Measurements from ENCODE around the gene FOXA2. TPM values are rescaled to one million over a fixed set of nuclear protein-coding genes. Genes with fewer than 3 reads are reported as not detected.

Gene FOXA2
- total RNA-seq, 1 donor from 2014 or later: 0.04 TPM

- DNase-seq (ENCODE audit: low read depth): no peak
- Histone ChIP-seq H3K36me3 (ENCODE audit: control insufficient read depth, insufficient read depth, low read length) (no peaks in the 10 kb centered on the region), H3K27me3 (ENCODE audit: control insufficient read depth, insufficient read depth, low read length) (no peaks in the 10 kb centered on the region), H3K4me3 (ENCODE audit: low read depth, low read length) (no peak overlapping the region)
- TF ChIP-seq CTCF (IDR thresholded peaks at IDR 0.05; ENCODE audit: insufficient read depth, low read length, poor library complexity, severe bottlenecking): no peak
These were observed 36.0 kb upstream of the FOXA2 start for GRCh38 chr20:22620342-22620741.

- H3K27me3 ChIP-seq (ENCODE audit: control insufficient read depth, insufficient read depth, low read length): no peaks in the 10 kb centered on the region
- no peak for DNase-seq (ENCODE audit: low read depth)
These were observed 35.4 kb upstream of the FOXA2 start for GRCh38 chr20:22619806-22620205.

DNA sequence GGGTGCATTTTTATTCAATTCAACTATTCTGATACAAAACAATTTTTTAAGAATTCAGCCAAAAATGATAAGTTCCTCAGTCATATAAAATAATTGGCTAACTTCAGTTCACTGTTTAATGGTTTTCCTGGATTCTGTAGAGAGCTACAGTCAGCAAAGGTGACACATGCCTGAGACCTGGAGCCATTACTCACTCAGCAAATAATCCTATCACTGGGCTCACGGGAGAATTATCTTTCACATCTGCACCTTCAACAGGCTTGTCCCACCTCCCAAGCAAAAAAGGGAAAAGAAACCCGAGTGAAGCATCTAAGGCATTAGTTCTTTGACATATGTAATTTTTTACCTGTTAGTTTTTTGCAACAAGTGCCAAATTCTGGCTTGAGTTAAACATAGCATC, 34.9 kb upstream of the FOXA2 start:
- no peak for TF ChIP-seq CTCF (IDR thresholded peaks at IDR 0.05; ENCODE audit: insufficient read depth, low read length, poor library complexity, severe bottlenecking)

More at GRCh38 chr20:22619806-22620205, 35.4 kb upstream of the FOXA2 start:
- TF ChIP-seq CTCF (IDR thresholded peaks at IDR 0.05; ENCODE audit: insufficient read depth, low read length, poor library complexity, severe bottlenecking): no peak
- H3K36me3 ChIP-seq (ENCODE audit: control insufficient read depth, insufficient read depth, low read length): no peaks in the 10 kb centered on the region
- H3K4me3 ChIP-seq (ENCODE audit: low read depth, low read length): no peak overlapping the region

DNA sequence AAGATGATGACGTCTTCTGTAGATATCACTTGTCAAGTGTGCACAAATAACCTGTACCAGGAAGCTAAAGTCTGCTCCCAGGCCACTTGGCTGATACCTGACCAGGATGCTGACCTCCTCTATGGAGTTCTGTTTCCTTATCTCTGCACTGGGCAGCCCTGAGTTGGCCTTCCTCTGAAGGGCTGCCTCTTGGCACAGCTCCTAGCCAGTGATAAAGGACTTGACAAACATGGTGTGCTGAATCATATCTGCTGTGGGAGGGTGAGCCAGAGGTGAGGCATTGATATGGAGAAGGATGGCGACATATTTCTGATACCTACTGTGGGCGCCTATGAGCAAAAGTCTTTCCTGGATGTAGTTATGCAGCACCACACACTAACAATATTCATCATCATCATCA, 32.8 kb upstream of the FOXA2 start:
- TF ChIP-seq CTCF (IDR thresholded peaks at IDR 0.05; ENCODE audit: insufficient read depth, low read length, poor library complexity, severe bottlenecking): no peak
- Histone ChIP-seq H3K36me3 (ENCODE audit: control insufficient read depth, insufficient read depth, low read length) (no peaks in the 10 kb centered on the region), H3K27me3 (ENCODE audit: control insufficient read depth, insufficient read depth, low read length) (no peaks in the 10 kb centered on the region), H3K4me3 (ENCODE audit: low read depth, low read length) (no peak overlapping the region)
- DNase-seq (ENCODE audit: low read depth): no peak

More for the DNA sequence above, 34.9 kb upstream of the FOXA2 start:
- H3K36me3 ChIP-seq (ENCODE audit: control insufficient read depth, insufficient read depth, low read length): no peaks in the 10 kb centered on the region
- no peak overlapping the region for H3K4me3 ChIP-seq (ENCODE audit: low read depth, low read length)
- H3K27me3 ChIP-seq (ENCODE audit: control insufficient read depth, insufficient read depth, low read length): no peaks in the 10 kb centered on the region
- no peak for DNase-seq (ENCODE audit: low read depth)

DNA sequence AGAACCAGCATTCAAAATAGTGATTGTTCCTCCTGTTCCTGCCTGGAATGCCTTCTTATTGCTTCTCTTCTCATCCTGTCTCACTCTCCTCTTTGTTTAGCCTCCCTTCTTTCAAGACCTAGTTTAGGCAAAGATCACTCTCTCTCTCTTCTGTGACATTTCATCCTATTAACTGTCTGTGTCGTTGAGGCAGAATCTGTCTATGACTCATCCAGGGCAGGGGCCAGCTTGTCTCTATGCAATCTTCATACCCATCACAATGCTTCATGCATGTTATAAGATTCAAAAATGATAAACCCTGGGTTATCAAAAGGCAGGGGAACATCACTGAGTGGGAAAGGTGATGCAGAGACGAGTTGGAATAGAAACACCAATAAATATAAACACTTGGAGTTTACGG, 32.2 kb upstream of the FOXA2 start:
- DNase-seq (ENCODE audit: low read depth): no peak
- Histone ChIP-seq H3K27me3 (ENCODE audit: control insufficient read depth, insufficient read depth, low read length) (no peaks in the 10 kb centered on the region), H3K4me3 (ENCODE audit: low read depth, low read length) (no peak overlapping the region), H3K36me3 (ENCODE audit: control insufficient read depth, insufficient read depth, low read length) (no peaks in the 10 kb centered on the region)
- TF ChIP-seq CTCF (IDR thresholded peaks at IDR 0.05; ENCODE audit: insufficient read depth, low read length, poor library complexity, severe bottlenecking): no peak

DNA sequence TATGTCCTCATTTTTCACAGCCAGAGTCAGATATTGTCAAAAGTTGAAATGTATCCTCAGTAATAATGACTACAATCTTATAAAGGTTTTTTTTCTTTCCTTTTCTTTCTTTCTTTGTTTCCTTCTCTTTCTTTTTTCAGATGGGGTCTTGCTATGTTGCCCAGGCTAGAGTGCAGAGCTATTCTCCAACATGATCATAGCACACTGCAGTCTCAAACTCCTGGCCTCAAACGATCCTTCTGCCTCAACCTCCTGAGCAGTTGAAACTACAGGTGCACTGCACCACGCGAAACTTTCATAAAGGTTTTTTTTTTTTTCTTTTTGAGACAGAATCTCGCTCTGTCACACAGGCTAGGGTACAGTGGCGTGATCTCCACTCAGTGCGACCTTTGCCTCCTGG, 31.1 kb upstream of the FOXA2 start:
- H3K4me3 ChIP-seq (ENCODE audit: low read depth, low read length): no peak overlapping the region
- no peak for TF ChIP-seq CTCF (IDR thresholded peaks at IDR 0.05; ENCODE audit: insufficient read depth, low read length, poor library complexity, severe bottlenecking)
- H3K36me3 ChIP-seq (ENCODE audit: control insufficient read depth, insufficient read depth, low read length): no peaks in the 10 kb centered on the region
- H3K27me3 ChIP-seq (ENCODE audit: control insufficient read depth, insufficient read depth, low read length): no peaks in the 10 kb centered on the region
- no peak for DNase-seq (ENCODE audit: low read depth)
